CD4-positive, alpha-beta T cell treated with Interleukin-10 for 1 hour (primary cell): Measurements from ENCODE around the gene ATP6V0E2.
A peak's percentile ranks its signal among the peaks of the same experiment; 100 is the strongest.
"Not testable (repeated sequence)": the region's sequence is repeated elsewhere in the genome, so short reads cannot be mapped to it uniquely, and the experiment has no call there.

Experiments
- DNase-seq: peaks from one replicate; pipeline ENCODE4 v3.0.0-alpha.2; 2020

The ATP6V0E2 gene

GRCh38 chr7:149880638-149881311, 7.0 kb downstream of the ATP6V0E2 start:
- DNase-seq, result no peak

DNA sequence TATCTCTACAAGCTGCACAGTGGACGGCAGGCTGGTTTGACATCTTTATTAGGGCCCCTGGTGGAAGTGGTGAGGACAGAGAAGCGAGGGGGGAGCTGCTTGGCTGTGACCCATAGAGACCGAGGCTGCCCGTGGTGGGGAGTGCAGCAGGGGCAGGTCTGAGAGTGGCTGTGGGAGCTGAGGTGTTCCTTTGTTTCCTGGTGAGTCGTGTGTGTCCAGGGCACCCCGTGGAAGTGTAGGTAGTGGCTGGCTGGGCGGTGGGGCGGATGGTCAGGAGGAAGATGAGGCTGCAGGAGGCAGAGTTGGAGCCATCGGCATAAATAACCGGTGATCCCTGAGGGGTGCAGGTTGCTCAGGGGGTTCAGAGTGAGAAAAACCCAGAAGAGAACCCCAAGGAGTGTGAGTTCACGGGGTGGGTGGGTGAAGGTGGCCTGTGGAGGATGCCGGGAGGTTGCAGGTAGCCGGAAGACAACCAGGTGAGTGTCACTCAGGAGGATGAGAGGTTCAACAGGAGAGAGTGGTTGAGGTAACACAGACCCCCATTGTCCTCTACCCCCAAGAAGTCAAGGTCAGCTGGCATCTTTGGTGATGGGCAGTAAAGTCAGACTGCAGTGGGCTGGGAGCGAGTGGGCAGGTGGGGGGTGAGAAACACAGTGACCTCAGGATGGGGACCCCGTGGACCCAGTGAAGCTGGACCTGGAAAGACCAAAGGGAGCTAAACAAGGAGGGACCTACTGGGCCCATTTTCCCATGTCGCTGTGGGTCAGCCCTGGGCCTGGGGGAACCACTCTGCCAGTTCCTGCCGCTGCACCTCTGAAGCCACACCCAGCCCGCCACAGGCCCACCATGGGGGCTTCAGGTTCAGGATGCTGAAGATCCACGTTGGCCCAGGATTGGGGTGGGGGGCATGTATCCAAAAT, 7.8 kb downstream of the ATP6V0E2 start:
- DNase-seq, result no peak

- no peak for DNase-seq
Measured at GRCh38 chr7:149882248-149883047, 8.7 kb downstream of the ATP6V0E2 start.

DNA sequence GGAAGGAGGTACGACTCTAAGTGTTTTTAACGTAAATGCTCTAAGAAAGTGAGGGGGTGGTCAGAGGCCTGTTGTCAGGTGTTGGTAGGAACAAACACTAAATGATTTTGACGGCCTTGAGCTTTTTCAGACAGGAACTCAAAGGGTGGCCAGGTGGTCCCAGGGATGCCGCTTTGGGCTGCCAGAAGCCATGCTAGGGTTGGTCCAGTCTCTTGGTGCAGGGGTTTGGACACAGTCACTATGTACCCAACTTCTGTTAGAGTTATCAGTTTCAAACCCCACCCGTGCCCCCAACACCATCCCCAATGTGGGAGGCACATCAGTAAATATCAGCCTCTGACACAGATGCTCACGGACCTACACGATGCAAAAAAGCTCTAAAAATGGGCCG, 9.3 kb downstream of the ATP6V0E2 start:
- DNase-seq, result no peak

GRCh38 chr7:149883452-149883861, 9.7 kb downstream of the ATP6V0E2 start:
- DNase-seq, result peak; percentile 64

GRCh38 chr7:149884016-149884415, 10.2 kb downstream of the ATP6V0E2 start:
- no peak for DNase-seq

DNA sequence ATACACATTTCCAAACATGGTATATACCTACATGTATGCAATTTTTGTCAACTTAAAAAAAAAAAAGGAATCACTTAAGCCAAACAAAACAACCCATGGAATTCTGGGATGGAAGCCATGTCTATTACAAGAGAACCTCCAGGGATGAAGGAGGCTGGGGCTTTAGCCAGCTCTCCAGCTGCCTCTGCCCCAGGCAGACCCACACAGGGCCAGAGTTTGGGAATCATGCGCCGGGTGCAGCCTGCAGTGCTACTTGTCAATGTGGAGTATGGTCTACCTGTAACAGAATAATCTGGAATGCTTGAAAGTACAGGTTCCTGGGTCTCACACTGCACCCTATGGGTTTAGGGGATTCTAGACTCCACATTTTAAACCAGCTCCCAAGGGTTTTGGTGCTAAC, 10.8 kb downstream of the ATP6V0E2 start:
- DNase-seq, result no peak

- DNase-seq, result no peak
Measured at GRCh38 chr7:149885191-149886017, 11.6 kb downstream of the ATP6V0E2 start.

DNA sequence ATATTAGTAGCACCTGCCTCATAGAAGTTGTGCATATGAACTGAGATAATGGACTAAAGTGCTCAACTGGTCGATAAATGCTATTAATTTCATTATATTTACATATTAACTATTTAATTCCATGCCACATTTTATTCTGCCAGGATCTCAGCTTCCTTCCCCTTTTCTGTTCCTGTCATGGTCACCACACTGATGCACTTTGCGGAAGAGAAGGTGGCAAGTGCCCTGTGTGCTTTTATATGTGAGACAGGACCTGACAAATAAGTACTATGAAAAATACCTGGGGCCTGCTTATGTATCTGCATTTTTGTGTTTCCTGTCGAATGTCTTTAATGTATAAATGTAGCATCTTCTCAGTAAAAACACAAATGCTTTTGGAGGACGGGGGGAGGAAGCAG, 12.2 kb downstream of the ATP6V0E2 start:
- no peak for DNase-seq

DNA sequence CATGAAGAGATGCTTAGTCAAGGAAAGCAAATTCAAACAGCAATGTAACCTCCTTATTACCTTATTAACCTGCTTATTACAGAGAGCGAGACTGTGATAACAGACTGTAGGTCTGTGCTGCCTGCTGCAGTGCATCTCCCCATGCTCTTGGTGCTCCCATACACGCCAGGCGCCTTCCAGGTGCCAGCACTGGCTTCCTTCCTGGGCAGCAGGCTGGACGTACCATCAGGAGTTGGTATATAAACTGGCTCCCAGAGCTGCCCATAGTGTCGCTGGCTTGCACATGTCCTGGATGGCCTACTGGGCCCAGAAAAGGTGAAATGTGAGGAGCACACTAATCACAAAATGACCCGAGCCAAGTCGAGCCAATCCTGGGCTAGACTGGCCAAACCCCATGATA, 13.5 kb downstream of the ATP6V0E2 start:
- no peak for DNase-seq

DNA sequence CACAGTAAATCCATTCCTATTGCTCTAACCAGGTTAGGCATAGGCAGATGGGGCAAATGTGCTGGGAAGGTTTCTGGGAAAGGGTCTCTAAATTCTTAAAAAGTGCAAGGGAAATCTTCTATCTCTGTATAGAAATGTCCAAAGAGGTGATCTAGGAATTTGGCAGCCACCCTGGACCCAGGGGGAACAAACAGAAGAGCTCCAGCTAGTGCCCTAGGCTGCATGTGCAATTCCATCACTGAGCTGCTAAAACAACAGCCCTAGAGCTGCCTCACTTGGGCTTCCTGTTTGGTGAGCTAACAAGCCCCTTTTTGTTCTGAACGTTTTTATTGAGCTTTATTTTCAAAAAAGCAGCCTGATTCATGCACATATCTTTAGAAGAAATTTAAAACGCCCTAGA, 16.9 kb downstream of the ATP6V0E2 start:
- not testable (repeated sequence) for DNase-seq

GRCh38 chr7:149894957-149895356, 21.2 kb downstream of the ATP6V0E2 start:
- not testable (repeated sequence) for DNase-seq

- not testable (repeated sequence) for DNase-seq
Measured at GRCh38 chr7:149907776-149908376, 34.1 kb downstream of the ATP6V0E2 start.

DNA sequence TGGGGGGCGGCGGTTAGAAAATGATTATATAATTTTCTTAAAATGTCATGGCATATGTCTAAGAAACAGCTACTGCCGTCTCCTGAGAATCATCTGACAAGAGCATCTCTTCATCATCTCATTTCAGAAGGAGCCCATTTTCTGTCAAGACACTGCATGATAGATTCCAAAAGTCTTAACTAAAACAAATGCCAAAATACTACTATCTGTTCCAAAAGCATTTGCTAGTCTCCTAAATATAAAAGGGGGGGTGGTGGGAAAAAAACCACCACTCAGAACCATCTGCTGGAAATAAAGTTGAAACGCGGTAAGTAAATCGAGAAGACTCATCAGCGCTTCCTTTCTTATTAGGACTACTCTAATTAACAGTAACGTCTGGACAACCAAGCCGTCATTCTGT, 36.5 kb downstream of the ATP6V0E2 start:
- not testable (repeated sequence) for DNase-seq

DNA sequence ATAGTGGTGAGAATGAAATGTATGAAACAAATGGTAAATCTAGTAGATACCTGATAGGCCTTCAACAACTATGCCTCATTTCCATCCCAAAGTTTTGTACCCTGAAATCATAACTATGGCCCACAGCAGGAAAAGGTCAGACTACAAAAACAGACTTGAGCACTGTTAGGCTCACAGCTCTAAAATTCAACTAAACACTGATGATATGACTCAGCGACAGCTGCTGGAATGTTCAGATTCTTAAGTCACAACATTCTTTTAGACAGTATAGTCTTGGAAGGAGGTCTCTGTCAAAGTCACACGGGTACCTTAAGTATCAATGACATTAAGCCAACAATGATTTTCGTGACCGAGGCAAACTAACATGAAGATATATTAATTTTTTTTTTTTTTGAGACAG, 38.4 kb downstream of the ATP6V0E2 start:
- DNase-seq, result not testable (repeated sequence)

- DNase-seq, result not testable (repeated sequence)
Measured at GRCh38 chr7:149926414-149926813, 52.6 kb downstream of the ATP6V0E2 start.
